ENCODE data around the gene TMEM239.

GRCh38 chr20:2805689-2806350 lies 10.3 kb upstream of the TMEM239 start:
- TF ChIP-seq GATA3 (IDR thresholded peaks at IDR 0.05; ENCODE audit: low read depth, low read length): no peak
- TF ChIP-seq GATA2 (IDR thresholded peaks at IDR 0.05; ENCODE audit: low read depth, low read length): no peak
